HUES6 (cell line): ENCODE data around the gene PTPN20.

Source experiments
- H3K27ac ChIP-seq: 2 replicates; pipeline ENCODE4 v1.7.0; 2013; ENCODE audit warnings: low read depth, mild to moderate bottlenecking, low read length, inconsistent platforms
- H3K27me3 ChIP-seq: 2 replicates; pipeline ENCODE4 v1.6.1; 2013; ENCODE audit warnings: low read length; ENCODE audit not compliant: control insufficient read depth, insufficient read depth
- H3K36me3 ChIP-seq: 2 replicates; pipeline ENCODE4 v1.6.1; 2013; ENCODE audit warnings: low read length; ENCODE audit not compliant: control insufficient read depth, insufficient read depth
- H3K4me1 ChIP-seq: 2 replicates; pipeline ENCODE4 v1.6.1; 2013; ENCODE audit warnings: low read length; ENCODE audit not compliant: control insufficient read depth, insufficient read depth
- H3K4me3 ChIP-seq: 2 replicates; pipeline ENCODE4 v1.5.1; 2013; ENCODE audit warnings: low read depth, low read length
- H3K9ac ChIP-seq: one replicate; pipeline ENCODE4 v1.6.1; 2013; ENCODE audit warnings: mild to moderate bottlenecking, low read length
- H3K9me3 ChIP-seq: 2 replicates; pipeline ENCODE4 v1.6.1; 2013; ENCODE audit warnings: low read depth, low read length; ENCODE audit not compliant: control insufficient read depth, insufficient read depth

Gene PTPN20

DNA sequence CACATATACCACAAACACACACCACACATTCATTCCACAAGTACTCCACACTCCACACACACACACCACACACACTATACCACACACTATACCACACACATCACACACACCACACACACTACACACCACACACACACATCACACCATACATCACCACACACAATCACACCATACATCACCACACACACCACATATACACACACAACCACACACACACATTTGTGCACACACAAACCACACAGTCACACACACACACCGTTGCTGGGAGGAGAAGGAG is 112.8 kb downstream of the PTPN20 start:
- H3K4me1 ChIP-seq, result peaks cover 2% of the 10 kb centered on the region; the same call in 1 of the 2 replicates
- no peak overlapping the region for H3K9ac ChIP-seq
- H3K9me3 ChIP-seq, result no peaks in the 10 kb centered on the region
- H3K27ac ChIP-seq, result no peak overlapping the region
- no peaks in the 10 kb centered on the region for H3K36me3 ChIP-seq
- no peak overlapping the region for H3K4me3 ChIP-seq
- no peaks in the 10 kb centered on the region for H3K27me3 ChIP-seq

- no peak overlapping the region for H3K4me3 ChIP-seq
- no peaks in the 10 kb centered on the region for H3K9me3 ChIP-seq
- H3K27ac ChIP-seq, result no peak overlapping the region
- no peak overlapping the region for H3K9ac ChIP-seq
- no peaks in the 10 kb centered on the region for H3K27me3 ChIP-seq
- H3K4me1 ChIP-seq, result peaks cover 2% of the 10 kb centered on the region; the same call in 1 of the 2 replicates
- H3K36me3 ChIP-seq, result no peaks in the 10 kb centered on the region
Observed at GRCh38 chr10:47024399-47025252, 113.4 kb downstream of the PTPN20 start.

DNA sequence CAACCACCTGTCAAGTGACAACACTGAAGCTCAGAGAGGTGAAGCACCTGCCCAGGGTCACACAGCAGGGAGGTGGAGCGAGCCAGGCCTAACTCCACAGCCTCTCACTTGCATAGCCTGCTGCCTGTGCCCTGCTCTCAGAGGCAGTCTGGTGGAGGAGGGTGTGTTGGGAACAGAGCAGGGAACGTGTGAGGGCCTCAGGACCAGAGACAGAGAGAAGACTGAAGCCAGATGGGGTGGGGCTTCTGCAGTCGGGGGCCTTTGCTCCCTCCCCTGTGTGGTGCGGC is 114.0 kb downstream of the PTPN20 start:
- Histone ChIP-seq H3K4me1 (peaks cover 2% of the 10 kb centered on the region; the same call in 1 of the 2 replicates), H3K9ac (no peak overlapping the region), H3K27me3 (no peaks in the 10 kb centered on the region), H3K36me3 (no peaks in the 10 kb centered on the region), H3K4me3 (no peak overlapping the region), H3K27ac (no peak overlapping the region), H3K9me3 (no peaks in the 10 kb centered on the region)

- Histone ChIP-seq H3K36me3 (no peaks in the 10 kb centered on the region), H3K4me1 (peaks cover 2% of the 10 kb centered on the region; the same call in 1 of the 2 replicates), H3K27me3 (no peaks in the 10 kb centered on the region), H3K4me3 (no peak overlapping the region), H3K9ac (no peak overlapping the region), H3K9me3 (no peaks in the 10 kb centered on the region), H3K27ac (no peak overlapping the region)
Observed at GRCh38 chr10:47025540-47026300, 114.5 kb downstream of the PTPN20 start.

GRCh38 chr10:47026301-47027107 is 115.3 kb downstream of the PTPN20 start:
- Histone ChIP-seq H3K9ac (no peak overlapping the region), H3K9me3 (no peaks in the 10 kb centered on the region), H3K36me3 (no peaks in the 10 kb centered on the region), H3K27me3 (no peaks in the 10 kb centered on the region), H3K4me3 (no peak overlapping the region), H3K4me1 (peaks cover 2% of the 10 kb centered on the region; the same call in 1 of the 2 replicates), H3K27ac (no peak overlapping the region)

DNA sequence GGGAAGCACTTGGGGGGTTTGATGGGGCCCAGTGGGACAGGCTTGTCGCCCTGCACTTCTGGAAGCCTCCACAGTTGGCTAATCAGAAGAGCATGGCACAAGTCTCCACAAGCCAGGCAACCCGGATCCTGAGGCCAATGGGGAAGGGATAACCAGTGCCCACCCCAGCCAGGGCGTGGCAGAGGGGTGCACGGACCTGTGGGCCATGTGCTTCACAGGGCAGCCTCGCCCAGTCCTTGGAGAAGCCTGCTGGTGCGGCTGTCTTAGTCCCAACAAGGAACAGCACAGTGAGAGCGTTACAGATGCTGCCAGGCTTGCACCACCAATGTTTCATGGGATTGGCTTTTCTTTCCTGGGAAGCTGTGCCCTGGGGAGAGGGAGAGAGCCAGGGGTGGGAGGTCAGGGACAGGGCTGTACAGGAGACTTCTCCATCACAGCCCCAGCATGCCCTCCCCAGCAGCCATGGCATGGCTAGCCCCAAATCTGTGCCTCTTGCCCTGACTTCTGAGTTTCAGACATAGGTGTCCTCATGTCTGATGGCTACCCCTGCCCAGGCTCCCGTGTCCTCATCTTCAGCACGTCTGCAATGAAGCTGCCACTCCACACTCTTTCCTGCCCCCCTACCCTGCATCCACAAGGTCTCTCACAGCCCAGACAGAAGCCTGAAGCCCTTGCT is 116.0 kb downstream of the PTPN20 start:
- H3K36me3 ChIP-seq, result no peaks in the 10 kb centered on the region
- no peaks in the 10 kb centered on the region for H3K9me3 ChIP-seq
- H3K4me3 ChIP-seq, result no peak overlapping the region
- no peaks in the 10 kb centered on the region for H3K27me3 ChIP-seq
- H3K27ac ChIP-seq, result no peak overlapping the region
- no peak overlapping the region for H3K9ac ChIP-seq
- peaks cover 2% of the 10 kb centered on the region; the same call in 1 of the 2 replicates for H3K4me1 ChIP-seq

- no peaks in the 10 kb centered on the region for H3K9me3 ChIP-seq
- H3K36me3 ChIP-seq, result no peaks in the 10 kb centered on the region
- no peak overlapping the region for H3K27ac ChIP-seq
- peaks cover 2% of the 10 kb centered on the region; the same call in 1 of the 2 replicates for H3K4me1 ChIP-seq
- no peak overlapping the region for H3K4me3 ChIP-seq
- H3K9ac ChIP-seq, result no peak overlapping the region
- H3K27me3 ChIP-seq, result no peaks in the 10 kb centered on the region
Observed at GRCh38 chr10:47027784-47028260, 116.6 kb downstream of the PTPN20 start.

DNA sequence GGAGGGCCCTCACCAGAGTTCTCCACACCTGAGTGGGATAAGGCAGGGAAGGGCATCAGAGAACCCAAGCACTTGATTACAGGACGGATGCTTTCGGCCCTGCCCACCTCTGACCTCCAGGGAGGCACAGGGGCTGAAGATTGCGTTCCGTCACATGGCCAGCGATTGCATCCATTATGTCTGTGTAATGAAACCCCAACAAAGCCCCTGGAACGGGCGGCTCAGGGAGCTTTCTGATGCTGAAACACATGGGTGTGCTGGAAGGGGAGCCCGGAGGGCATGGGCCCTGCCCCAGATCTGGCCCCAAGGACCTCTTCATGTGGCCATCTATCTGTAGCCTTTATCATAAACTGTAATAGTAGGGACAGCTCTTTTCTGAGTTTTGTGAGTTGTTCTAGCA is 117.2 kb downstream of the PTPN20 start:
- no peak overlapping the region for H3K4me3 ChIP-seq
- no peak overlapping the region for H3K9ac ChIP-seq
- H3K36me3 ChIP-seq, result no peaks in the 10 kb centered on the region
- no peaks in the 10 kb centered on the region for H3K27me3 ChIP-seq
- no peaks in the 10 kb centered on the region for H3K9me3 ChIP-seq
- no peak overlapping the region for H3K27ac ChIP-seq
- H3K4me1 ChIP-seq, result peaks cover 2% of the 10 kb centered on the region; the same call in 1 of the 2 replicates

GRCh38 chr10:47029181-47030009 is 118.2 kb downstream of the PTPN20 start:
- Histone ChIP-seq H3K27me3 (no peaks in the 10 kb centered on the region), H3K27ac (no peak overlapping the region), H3K9me3 (no peaks in the 10 kb centered on the region), H3K4me3 (no peak overlapping the region), H3K36me3 (no peaks in the 10 kb centered on the region), H3K4me1 (peaks cover 2% of the 10 kb centered on the region; the same call in 1 of the 2 replicates), H3K9ac (no peak overlapping the region)

DNA sequence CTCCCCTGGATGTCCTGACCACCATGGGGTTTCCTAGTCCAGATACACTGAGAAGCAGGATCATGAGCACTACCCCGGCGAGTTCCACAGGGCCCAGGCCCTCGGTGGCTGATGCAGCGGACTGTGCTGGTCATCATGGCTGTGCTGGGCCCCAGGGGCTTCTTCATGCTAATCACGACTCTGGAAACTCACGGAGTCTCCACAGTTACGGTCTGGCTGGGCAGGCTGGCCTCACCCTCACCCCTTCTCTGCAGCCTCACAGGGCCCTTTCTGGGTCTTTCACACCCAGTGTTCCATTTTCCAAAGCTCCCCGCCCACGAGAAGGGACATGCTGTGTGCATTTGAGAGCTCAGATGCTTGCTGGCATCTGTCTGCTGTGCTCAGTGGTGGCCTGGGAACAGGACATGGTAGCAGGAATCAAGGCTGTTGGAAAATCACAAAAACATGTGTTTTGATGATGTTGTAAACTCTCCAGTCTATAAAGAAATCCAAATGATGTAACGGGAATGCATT is 119.0 kb downstream of the PTPN20 start:
- no peaks in the 10 kb centered on the region for H3K4me1 ChIP-seq
- no peak overlapping the region for H3K27ac ChIP-seq
- H3K9me3 ChIP-seq, result no peaks in the 10 kb centered on the region
- H3K27me3 ChIP-seq, result no peaks in the 10 kb centered on the region
- H3K36me3 ChIP-seq, result no peaks in the 10 kb centered on the region
- no peak overlapping the region for H3K9ac ChIP-seq
- H3K4me3 ChIP-seq, result no peak overlapping the region
